GM12873 (cell line): ENCODE results near the gene NFASC.

ENCODE experiments used
- TF ChIP-seq, protein P1 (sequence below): IDR thresholded peaks from 2 replicates; pipeline ENCODE4 v1.5.1; 2012; ENCODE audit warnings: low read depth, mild to moderate bottlenecking, moderate library complexity, low read length, control low read depth; ENCODE audit not compliant: insufficient read depth; ENCODE audit errors: missing control alignments

Gene NFASC

DNA sequence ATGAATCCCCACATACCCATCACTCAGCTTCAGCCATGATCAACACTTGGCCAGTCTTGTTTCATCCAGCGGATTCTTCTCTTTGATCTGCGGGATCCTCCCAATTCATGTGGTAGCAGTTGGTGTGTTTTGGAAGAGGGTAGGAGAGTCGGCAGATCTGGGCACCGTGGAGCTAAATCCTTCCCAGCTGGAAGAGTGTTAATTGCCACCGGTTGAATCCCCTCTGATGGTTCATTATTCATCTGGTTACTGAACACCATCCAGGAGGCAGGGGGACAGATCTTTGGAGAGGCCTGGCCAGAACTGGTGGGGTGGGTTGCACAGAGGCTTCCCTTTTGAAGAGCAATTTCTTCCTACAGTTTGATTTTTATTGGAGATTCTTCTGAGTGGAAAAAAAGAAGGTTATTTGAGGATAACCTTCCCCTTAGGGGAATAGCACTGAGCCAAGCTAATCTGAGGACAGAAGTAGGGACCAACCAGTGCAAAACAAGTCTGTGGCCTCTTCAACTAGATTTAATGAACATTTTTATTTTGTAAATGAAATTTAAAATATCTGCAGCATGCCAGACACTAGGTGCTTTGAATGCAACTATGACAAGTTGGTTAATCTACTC, 8.1 kb downstream of the NFASC start:
- TF ChIP-seq, protein P1, sequence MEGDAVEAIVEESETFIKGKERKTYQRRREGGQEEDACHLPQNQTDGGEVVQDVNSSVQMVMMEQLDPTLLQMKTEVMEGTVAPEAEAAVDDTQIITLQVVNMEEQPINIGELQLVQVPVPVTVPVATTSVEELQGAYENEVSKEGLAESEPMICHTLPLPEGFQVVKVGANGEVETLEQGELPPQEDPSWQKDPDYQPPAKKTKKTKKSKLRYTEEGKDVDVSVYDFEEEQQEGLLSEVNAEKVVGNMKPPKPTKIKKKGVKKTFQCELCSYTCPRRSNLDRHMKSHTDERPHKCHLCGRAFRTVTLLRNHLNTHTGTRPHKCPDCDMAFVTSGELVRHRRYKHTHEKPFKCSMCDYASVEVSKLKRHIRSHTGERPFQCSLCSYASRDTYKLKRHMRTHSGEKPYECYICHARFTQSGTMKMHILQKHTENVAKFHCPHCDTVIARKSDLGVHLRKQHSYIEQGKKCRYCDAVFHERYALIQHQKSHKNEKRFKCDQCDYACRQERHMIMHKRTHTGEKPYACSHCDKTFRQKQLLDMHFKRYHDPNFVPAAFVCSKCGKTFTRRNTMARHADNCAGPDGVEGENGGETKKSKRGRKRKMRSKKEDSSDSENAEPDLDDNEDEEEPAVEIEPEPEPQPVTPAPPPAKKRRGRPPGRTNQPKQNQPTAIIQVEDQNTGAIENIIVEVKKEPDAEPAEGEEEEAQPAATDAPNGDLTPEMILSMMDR = no peak

DNA sequence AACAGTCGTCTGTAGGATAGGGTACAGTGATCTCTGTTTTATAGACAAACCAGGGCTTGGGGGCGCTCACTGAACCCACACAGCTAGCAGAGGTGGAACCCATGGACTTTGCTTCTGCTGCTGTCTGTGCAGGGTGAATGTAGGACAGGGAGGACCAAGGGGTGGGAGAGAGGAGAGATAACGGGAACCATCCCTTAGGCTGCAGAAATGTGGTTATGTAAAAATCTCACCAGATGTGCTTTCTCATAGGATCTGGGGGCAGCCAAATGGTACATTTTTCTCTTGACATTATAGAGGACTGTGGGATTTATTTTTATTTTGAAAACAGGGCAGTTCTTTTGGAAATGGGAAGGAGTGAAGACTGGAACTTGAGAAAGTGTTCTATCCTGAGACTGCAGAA, 8.7 kb downstream of the NFASC start:
- TF ChIP-seq, protein P1 = no peak

DNA sequence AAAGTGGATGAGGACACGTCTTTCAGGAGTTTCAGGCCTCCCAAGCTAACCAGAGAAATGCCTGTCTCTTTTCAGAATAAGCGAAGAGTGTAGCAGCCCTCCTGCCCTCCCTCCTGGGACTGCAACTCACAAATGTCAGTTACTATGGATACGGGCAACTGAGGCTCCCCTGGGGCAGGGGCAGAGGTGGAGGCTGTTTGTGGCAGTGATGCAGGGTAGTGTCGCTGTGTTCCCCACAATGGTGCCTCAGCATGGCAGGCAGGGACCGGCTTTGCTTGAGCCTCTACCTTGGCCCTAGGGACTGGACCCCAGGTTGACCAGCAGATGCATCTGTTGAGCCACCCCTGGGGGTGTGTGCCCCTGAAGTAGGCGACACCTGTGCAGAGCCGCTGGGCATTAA, 10.2 kb downstream of the NFASC start:
- TF ChIP-seq, protein P1 = no peak

DNA sequence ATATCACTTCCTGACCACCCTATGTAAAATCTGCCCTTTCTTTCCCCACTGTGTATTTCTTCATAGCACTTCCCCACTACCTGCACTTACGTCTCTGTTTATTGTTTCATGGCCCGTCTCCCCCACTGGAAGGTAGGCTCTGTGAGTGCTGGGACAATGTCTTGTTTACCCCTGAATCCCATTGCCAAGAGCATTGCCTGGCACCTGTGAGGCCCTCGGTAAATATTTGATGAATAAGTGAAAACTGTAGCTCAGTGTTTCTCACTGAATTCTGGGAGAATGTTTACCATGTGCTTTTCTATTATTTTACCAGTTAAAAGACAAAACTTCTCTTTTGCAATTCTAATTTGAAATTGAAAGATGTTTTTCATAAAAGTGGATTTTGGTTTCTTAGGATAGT, 11.8 kb downstream of the NFASC start:
- TF ChIP-seq, protein P1 = no peak

DNA sequence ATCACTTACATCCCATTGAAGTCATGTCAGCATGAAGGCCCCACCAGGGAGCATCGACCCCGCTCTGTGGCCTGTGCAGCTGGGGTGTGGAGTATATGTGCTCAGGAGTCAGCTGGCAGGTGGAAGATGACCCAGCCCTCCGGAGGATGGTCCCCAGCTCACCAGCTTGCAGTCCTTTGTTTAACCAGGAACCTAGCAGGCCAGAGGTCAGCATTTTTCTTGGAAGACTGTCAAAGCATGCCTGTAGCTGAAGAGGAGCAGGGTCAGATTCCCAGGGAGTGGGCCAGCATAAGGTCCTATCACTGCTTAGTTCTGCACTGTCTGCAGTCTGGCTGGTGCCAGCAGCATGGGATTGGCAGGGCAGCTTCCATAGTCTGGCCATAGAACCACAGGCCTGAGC, 12.7 kb downstream of the NFASC start:
- TF ChIP-seq, protein P1 = no peak

DNA sequence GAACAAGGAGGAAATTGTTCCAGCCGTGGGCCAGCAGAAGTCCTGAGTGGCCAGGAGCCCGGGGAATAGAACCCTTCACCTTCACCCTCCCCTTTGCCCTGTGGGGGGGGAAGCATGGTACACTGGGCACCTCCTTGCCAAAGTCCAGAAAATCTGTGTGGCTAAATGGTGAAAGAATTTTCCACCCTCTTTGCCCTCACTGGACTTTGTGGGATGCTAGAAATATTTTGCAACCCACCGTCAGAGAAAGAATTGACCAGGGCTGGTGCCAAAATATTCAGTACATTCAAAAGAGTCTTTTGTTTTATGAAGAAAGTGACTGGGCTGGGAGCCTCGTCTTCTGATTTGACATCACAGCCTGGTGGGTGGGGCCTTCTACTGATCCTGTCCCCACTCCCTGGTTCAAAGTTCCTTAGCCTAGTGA, 14.6 kb downstream of the NFASC start:
- TF ChIP-seq, protein P1 = no peak

DNA sequence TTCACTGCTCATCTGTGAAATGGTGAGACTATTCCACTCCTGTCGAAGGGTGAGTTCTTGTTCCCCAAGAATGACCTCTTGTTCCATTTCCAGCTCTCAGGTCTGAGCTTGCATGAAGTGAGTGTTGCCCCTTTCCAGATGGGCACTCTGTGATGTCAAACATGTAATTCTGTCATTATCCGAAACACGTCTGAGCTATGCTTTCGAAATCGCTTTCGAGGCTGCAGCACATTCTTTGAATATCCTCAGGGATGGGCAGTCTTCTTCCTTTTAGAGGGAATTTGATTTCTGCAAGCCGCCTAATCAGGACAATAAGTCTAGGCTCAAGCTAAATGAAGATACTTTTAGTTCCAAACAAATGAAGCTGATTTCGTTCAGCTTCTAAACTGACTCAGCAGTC, 15.1 kb downstream of the NFASC start:
- TF ChIP-seq, protein P1 = no peak
